Measurements from ENCODE around the gene RAD23A. TPM values are rescaled to one million over a fixed set of nuclear protein-coding genes. Genes with fewer than 3 reads are reported as not detected.
A peak's percentile ranks its signal among the peaks of the same experiment; 100 is the strongest.

Gene RAD23A
- total RNA-seq (10 to 100 TPM; 90.0 to 92.7 TPM), total RNA-seq (50.1 to 253 (median 87.0) reads per million in 172 experiments)
- 75.1 TPM for polyA plus RNA-seq (2013, experiment 1 of 2)
- 89.6 TPM for polyA plus RNA-seq (2013, experiment 2 of 2)

DNA sequence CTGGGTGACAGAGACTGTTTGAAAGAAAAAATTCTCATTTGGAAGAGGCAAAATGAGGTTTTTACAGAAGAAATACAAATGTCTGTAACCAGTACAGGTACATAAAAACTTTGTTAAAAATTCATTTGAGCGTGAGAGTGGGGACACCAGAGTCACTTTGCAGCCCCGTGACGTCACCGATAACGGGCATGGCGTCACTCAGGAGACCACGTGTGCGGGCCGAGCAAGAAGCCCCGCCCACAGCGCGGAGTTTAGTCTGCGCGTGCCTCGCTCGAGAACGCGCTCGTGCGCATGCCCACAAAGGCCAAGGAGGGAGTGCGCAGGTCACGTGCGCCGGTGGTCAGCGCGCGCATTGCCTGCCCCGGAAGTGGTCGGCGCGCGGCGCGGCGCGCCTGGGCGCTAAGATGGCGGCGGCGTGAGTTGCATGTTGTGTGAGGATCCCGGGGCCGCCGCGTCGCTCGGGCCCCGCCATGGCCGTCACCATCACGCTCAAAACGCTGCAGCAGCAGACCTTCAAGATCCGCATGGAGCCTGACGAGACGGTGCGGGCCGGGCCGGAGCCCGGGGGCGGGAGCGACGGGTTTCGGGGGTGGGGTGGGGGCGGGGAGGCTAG, at the start of gene RAD23A:
RAD23A (plus strand) TSS at position 384 of the 613 bp plus-strand sequence; CDS start at position 471, 87 bp downstream.
- peaks cover 57% of the 10 kb centered on the region for H3K4me1 ChIP-seq (ENCODE audit: insufficient read depth, low read length)
- H3K27me3 Mint-ChIP-seq, result peaks cover 4% of the 10 kb centered on the region
- peaks cover 40% of the 10 kb centered on the region for H3K4me1 Mint-ChIP-seq (ENCODE audit: low read depth)
- peaks cover 93% of the 10 kb centered on the region for H3K36me3 Mint-ChIP-seq (ENCODE audit: low read depth)
- peak within 1 kb of the TSS; percentile 98 for H3K4me3 Mint-ChIP-seq
- H3K9me3 Mint-ChIP-seq, result no peaks in the 10 kb centered on the region
- POLR2A ChIA-PET, result interaction anchor here (1.8 kb wide), 1 partner anchor 11 kb away, joined by 6 read pairs; the partner anchor contains the start of gene GADD45GIP1
- H3K4me3 ChIP-seq (ENCODE audit: low read length), result peak within 1 kb of the TSS; percentile 62
- CTCF ChIA-PET, result interaction anchor here (1.7 kb wide), 1 partner anchor 20 kb away, joined by 4 read pairs; no protein-coding TSS in a partner anchor
- H3K36me3 ChIP-seq (ENCODE audit: insufficient read depth, low read length), result peaks cover 73% of the 10 kb centered on the region
- TF ChIP-seq, protein P1, sequence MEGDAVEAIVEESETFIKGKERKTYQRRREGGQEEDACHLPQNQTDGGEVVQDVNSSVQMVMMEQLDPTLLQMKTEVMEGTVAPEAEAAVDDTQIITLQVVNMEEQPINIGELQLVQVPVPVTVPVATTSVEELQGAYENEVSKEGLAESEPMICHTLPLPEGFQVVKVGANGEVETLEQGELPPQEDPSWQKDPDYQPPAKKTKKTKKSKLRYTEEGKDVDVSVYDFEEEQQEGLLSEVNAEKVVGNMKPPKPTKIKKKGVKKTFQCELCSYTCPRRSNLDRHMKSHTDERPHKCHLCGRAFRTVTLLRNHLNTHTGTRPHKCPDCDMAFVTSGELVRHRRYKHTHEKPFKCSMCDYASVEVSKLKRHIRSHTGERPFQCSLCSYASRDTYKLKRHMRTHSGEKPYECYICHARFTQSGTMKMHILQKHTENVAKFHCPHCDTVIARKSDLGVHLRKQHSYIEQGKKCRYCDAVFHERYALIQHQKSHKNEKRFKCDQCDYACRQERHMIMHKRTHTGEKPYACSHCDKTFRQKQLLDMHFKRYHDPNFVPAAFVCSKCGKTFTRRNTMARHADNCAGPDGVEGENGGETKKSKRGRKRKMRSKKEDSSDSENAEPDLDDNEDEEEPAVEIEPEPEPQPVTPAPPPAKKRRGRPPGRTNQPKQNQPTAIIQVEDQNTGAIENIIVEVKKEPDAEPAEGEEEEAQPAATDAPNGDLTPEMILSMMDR (IDR thresholded peaks at IDR 0.05), result no peak
- H3K27ac Mint-ChIP-seq, result peak within 1 kb of the TSS; percentile 97
- peak; percentile 81 for ATAC-seq (ENCODE audit: poor library complexity)
- DNase-seq, result peak; percentile 96 to 100 (median 98)
- intact Hi-C loops (cut with DNase I, micrococcal nuclease), result no loop called here
- H3K9me3 ChIP-seq (ENCODE audit: control insufficient read depth in 1 of 2, insufficient read depth in 1 of 2, low read length in 2 of 2), result peaks cover 0 to 6% of the 10 kb centered on the region in 2 experiments
- peaks cover 0 to 3% of the 10 kb centered on the region in 2 experiments for H3K27me3 ChIP-seq (ENCODE audit: control insufficient read depth in 1 of 2, insufficient read depth in 2 of 2, low read length in 2 of 2)
- H3K27ac ChIP-seq (ENCODE audit: low read depth in 1 of 2, low read length in 2 of 2), result peak within 1 kb of the TSS; percentile 73

DNA sequence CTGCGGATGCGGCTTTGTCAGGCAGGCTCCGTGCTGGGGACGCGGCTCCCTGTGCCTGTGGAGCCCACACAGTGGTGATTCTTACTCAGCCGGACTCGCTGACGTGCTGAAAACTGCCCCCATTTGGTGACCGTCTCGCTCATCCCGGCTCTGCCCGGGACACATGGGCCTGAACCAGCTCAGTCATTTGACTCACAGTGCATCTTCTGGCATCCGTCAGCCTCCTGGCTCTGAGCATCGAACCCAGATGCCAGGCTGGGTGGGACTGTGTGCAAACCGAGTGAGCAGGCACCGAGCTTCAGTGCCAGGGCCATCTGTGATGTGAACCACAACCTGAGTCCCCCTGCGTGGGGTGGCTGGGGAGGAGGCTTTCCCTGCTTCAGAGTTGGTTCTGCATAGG, 49.2 kb upstream of the RAD23A start:
- peaks cover 9% of the 10 kb centered on the region for H3K4me1 ChIP-seq (ENCODE audit: insufficient read depth, low read length)
- H3K9me3 Mint-ChIP-seq, result no peaks in the 10 kb centered on the region
- no peak overlapping the region for H3K27ac ChIP-seq (ENCODE audit: low read depth in 1 of 2, low read length in 2 of 2)
- TF ChIP-seq, protein P1 (IDR thresholded peaks at IDR 0.05), result no peak
- H3K4me3 Mint-ChIP-seq, result no peak overlapping the region
- intact Hi-C loops (cut with DNase I, micrococcal nuclease), result no loop called here
- ChIA-PET CTCF (no interaction called here), POLR2A (interaction anchor here (1.0 kb wide), 1 partner anchor 37 kb away, joined by 3 read pairs; the partner anchor contains the start of gene FARSA)
- H3K27ac Mint-ChIP-seq, result no peak overlapping the region
- H3K27me3 Mint-ChIP-seq, result no peaks in the 10 kb centered on the region
- peaks cover 69% of the 10 kb centered on the region for H3K36me3 Mint-ChIP-seq (ENCODE audit: low read depth)
- H3K4me3 ChIP-seq (ENCODE audit: low read length), result no peak overlapping the region
- peaks cover 61% of the 10 kb centered on the region for H3K36me3 ChIP-seq (ENCODE audit: insufficient read depth, low read length)
- H3K4me1 Mint-ChIP-seq (ENCODE audit: low read depth), result peaks cover 9% of the 10 kb centered on the region
- no peaks in the 10 kb centered on the region for H3K9me3 ChIP-seq (ENCODE audit: control insufficient read depth in 1 of 2, insufficient read depth in 1 of 2, low read length in 2 of 2)
- DNase-seq (no peak), ATAC-seq (ENCODE audit: poor library complexity) (no peak)
- H3K27me3 ChIP-seq (ENCODE audit: control insufficient read depth in 1 of 2, insufficient read depth in 2 of 2, low read length in 2 of 2), result no peaks in the 10 kb centered on the region

DNA sequence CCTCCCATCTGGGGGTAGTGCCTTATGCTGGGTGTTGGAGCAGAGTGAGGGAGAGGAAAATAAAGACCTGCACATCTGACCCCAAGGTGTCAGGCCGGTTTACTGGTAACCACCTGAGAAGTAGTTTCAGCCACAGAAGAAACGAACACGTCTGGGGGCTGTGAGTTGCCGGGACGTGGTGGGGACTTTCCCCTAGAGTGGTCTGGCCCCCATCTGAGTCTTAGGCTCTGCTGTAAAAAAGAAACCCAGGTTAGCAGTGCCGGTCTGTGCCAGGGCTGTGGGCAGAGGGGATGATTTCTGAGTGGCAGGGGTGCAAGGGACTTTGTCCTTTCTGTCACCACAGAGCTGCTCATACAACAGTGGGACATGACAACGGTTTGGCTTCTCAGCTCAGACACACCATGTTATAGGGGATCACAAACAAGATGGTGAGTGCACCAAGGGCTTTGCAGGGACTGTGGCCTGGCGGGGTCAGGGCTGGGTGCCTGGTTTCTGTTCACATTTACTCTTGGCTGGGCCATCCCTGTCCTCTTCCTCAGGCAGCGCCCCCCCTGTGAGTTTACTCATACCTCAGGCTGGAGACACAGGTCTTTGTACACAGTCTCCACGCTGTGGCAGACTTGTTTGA, 45.7 kb upstream of the RAD23A start:
- ATAC-seq (ENCODE audit: poor library complexity), result no peak
- H3K9me3 Mint-ChIP-seq, result no peaks in the 10 kb centered on the region
- Histone ChIP-seq H3K9me3 (ENCODE audit: control insufficient read depth in 1 of 2, insufficient read depth in 1 of 2, low read length in 2 of 2) (no peaks in the 10 kb centered on the region), H3K4me3 (ENCODE audit: low read length) (no peak overlapping the region), H3K4me1 (ENCODE audit: insufficient read depth, low read length) (no peaks in the 10 kb centered on the region), H3K27ac (ENCODE audit: low read depth in 1 of 2, low read length in 2 of 2) (no peak overlapping the region), H3K36me3 (ENCODE audit: insufficient read depth, low read length) (peaks cover 40% of the 10 kb centered on the region), H3K27me3 (ENCODE audit: control insufficient read depth in 1 of 2, insufficient read depth in 2 of 2, low read length in 2 of 2) (no peaks in the 10 kb centered on the region)
- H3K36me3 Mint-ChIP-seq (ENCODE audit: low read depth), result peaks cover 46% of the 10 kb centered on the region
- no peak overlapping the region for H3K27ac Mint-ChIP-seq
- no peaks in the 10 kb centered on the region for H3K27me3 Mint-ChIP-seq
- no peak overlapping the region for H3K4me3 Mint-ChIP-seq
- intact Hi-C loops (cut with DNase I, micrococcal nuclease), result no loop called here
- POLR2A ChIA-PET, result no interaction called here
- no peak for DNase-seq
- H3K4me1 Mint-ChIP-seq (ENCODE audit: low read depth), result no peaks in the 10 kb centered on the region
- CTCF ChIA-PET, result no interaction called here
- TF ChIP-seq, protein P1 (IDR thresholded peaks at IDR 0.05), result no peak

Measured in CD4-positive, alpha-beta T cell (primary cell).